ENCODE results near the gene PRM3.

DNA sequence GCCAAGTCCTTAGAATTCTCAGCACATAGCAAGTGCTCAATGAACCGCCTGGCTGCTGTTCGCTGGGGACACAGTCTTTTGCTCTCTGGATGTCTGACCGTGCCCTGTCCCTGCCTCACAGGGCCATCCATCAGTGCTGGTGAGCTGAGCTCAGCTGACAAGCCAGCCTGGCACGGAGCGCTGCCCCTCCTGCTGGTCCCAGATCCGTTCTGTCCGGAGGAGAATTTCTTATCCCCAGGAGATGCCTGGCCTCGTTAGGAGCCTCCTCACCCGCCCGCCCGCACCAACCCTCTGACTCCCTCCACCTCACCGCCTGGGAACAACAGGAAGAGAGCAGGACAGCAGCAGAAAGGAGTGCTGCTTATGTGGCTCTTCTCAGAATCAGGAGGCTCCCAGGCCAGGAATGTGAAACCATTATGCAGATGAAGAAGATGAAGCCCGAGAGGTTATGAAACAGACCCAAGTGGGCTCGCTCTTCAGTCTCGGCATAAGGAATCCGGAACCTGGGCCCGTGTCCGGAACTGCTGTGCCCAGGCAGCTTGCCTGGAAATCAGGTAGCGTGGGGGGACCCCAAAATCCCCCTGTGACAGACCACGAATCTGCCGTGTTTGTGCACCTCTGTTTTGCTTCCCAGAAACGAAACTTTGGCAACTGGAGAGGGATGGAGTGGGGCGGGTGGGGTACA lies 43.0 kb upstream of the PRM3 start:
- TF ChIP-seq TEAD4 (IDR thresholded peaks at IDR 0.05) = no peak; the same call in 1 of the 2 replicates
- no peak for TF ChIP-seq REST (IDR thresholded peaks at IDR 0.05; ENCODE audit: low read depth)

Data from Ishikawa (cell line).